Stimulated activated CD4-positive, alpha-beta T cell treated with anti-CD3 and anti-CD28 coated beads, Interleukin-4, amount 100 ng/mL, for 4 hours (primary cell): ENCODE measurements around the gene GRK6.

Experiments used
- DNase-seq, 2 experiments: peaks; one replicate each; pipeline ENCODE4 v3.0.0-alpha.2; 2020

GRK6 gene

DNA sequence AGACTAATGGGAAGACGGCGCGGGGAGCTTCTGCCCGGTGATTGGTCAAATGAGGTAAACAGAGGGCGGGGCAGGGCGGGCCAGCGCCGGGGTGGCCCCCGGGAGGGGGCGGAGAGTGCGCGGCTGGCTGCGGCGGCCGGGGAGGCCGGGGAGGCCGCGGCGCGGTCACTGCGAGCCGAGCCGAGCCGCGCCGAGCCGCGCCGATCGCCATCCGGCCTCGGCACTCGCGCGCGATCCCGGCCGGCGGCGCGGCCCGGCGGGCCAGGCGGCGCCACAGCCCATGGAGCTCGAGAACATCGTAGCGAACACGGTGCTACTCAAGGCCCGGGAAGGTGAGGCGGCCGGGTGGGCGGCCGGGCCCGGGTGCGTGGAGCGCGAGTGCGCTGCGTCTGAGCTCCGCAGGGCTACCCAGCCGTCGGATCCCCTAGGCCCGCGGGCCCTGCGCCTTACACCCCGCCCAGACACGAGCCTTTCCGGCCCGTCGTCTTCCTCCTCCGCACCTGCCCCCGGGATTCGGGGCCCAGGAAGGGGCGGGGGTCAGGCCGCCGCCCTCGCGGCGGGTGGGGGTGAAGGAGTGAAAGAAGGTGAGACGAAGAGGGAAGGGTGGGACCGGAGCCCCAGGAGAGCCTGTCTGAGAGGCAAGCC, at the start of gene GRK6:
Gene GRK6 (plus strand): TSS at position 111 of the 645 bp plus-strand sequence. CDS start 170 bp downstream, at position 281.
- DNase-seq: peak; percentile 67 to 70

DNA sequence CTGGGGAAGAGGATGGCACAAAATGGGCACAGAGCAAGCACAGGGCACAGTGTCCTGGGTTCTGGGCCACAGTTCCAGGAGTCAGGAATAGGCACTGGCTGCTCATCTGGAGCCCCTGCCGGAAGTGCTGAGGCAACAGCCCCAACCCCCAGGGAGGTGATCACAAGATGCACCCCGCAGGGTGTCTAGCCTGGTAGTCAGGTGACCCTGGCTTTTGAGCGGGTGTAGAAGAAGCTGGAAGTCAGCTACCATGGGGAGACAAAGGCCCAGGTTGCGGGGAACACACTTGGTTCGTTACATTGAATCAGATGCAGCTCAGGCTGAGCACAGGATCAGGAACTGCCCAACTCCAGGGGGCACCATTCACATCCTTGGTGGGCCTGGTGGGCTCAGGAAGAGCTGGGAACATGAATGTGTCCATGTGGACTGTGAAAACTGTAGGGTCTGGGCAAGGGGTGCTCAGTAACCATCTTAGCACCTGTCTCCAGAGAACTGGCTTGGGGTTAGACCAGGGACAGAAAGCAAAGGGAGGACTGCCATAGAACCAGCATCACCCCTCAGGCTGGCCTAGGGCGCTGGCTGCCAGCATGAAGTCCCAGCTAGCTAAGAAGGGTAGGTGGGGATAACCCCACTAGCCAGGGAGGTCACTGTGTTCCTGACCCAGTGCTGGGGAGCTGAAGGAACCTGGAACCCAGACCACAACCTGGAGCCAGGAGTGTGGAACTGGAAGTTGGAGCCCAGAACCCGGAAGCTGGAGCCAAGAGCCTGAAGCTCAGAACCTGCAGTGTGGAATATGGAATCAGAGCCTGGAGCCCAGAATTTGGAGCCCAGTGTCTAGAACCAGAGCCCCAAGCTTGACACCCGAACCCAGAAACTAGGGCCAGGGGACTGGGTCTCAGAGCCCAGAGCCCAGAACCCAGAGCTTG, 48.4 kb upstream of the GRK6 start:
- no peak for DNase-seq

DNA sequence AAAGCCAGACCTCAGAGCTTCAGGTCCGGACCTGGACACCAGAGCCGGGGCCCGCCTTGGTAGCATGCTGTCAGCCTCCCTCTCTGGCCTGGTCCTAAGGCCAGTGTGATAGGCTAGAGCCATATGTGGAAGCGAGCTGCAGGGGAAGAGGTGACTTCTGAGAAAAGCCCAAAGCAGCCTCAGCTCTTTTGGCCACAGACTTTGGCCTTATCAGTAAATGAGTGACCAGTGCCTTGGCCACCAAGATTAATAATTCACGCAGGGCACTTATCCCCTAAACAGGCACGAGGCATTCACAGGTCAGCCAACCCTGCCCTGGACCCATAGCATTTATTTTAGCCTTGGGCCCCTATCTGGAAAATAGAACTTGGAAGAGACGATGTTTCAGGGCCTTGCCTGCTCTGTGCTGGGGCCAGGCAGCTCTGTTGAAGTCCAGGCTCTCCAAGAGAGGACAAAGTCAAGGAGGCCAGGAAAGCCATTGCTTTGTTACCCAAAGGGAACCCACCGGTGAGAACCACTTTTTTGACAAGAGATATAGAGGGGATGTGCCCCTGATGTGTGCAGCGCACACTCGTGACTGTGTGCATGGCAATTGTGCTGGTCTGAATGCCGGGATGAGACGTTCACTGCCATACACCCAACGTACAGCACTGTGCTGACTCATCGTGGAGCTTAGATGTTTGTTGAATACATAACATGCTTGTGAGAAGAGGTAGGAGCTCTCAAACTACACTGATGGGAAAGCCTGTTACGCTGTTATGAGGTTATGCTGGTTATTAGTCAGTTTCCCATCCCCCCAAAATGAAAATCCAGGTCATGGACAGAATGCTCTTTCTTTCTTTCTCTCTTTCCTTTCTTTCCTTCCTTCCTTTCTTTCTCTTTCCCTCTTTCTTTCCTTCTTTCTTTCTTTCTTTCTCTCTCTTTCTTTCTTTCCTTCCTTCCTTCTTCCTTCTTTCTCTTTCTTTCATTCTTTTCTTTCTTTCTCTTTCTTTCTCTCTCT, 47.3 kb upstream of the GRK6 start:
- peak in 1 of 2 experiments; percentile 34 for DNase-seq

DNA sequence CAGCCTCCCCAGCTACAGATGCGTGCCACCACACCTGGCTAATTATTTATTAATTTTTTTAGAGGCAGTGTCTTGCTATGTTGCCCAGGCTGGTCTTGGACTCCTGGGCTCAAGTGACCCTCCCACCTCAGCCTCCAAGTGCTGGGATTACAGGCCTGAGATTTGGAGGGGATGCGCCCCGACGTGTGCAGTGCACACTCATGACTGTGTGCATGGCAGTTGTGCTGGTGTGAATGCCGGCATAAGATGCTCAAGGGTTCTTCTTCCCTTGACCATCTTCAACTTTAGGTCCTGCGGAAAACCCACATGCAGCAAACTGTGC, 45.7 kb upstream of the GRK6 start:
- DNase-seq: no peak

DNA sequence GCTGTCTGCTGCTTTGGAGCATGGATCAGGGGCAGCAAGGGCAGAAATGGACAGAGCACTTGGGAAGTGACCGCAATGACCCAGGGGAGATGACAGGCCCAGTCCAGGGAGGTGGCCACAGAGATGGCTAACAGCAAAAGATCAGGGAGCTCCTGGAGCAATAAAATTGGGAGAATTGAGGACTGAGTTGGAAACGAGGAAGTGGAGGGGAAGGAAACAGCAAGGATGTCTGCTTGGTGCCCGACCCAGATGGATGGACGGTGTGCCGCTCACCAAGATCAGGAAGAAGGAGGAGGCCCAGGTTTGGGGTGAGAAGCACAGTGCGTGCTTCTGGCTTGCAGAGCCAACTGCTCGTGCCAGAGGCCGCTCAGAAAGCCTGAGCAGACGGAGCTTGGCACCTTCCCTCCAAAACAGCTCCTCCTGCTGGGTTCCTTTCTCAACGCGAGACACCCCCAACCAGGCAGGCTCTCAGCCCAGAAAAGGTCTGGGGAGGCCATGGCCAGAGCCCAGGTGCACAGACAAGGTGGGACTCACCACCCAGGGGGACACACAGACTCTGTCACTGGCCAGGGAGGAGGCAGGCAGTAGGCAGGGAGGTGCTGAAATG, 44.0 kb upstream of the GRK6 start:
- no peak for DNase-seq

DNA sequence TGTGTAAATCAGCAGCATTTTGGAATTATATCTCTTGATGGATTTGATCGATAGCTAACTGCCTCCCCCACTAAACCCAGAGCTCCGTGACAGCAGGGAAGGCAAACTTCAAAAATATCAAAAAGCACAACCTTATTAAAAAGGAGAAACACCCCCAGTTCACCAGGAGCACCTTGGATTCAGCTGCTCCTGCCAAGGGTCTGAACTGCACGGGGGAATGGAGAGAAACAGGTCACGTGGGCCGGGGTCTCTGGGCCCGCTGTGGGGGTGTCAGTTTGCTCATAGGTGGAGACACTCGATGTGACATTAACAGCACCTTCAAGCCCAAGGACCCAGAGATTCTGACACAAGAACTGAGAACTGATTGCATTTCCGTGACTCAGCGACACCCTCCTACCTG, 43.3 kb upstream of the GRK6 start:
- DNase-seq: no peak

DNA sequence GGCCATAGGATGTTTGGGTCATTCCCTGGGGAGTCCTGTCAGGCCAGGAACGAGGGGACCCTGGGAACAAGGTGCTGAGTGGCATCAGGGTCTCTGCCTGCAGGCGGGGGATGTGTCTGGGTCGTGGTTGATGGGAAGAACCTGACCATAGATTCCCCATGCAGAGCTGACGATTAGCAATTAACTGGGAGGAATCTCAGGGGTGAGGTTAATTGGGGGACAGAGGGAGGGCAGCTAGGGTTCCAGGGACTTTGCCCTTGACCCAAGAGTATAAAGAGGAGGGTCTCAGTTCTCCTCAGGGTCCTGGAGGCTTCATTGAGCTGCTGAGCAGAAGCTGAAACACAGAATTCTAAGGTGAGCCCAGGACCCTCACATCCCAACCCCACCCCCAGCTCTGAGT, 42.3 kb upstream of the GRK6 start, which contains the start of gene SLC34A1:
Gene SLC34A1 (plus strand): TSS at position 301 of the 400 bp plus-strand sequence. CDS start 1,308 bp downstream, outside the sequence.
- DNase-seq: no peak

DNA sequence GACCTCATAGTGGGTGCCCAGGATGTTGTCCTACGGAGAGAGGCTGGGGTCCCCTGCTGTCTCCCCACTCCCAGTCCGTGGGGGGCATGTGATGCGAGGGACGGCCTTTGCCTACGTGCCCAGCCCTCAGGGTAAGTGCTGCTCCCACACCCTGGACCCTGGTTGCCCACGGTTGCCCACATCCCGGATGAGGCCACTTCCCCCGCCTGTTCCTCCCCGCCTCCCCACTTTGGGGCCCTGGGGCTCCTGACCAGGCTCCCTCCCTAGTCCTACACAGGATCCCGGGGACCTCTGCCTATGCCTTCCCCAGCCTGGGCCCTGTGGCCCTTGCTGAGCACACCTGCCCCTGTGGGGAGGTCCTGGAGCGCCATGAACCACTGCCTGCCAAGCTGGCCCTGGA, 40.8 kb upstream of the GRK6 start:
- DNase-seq: no peak

DNA sequence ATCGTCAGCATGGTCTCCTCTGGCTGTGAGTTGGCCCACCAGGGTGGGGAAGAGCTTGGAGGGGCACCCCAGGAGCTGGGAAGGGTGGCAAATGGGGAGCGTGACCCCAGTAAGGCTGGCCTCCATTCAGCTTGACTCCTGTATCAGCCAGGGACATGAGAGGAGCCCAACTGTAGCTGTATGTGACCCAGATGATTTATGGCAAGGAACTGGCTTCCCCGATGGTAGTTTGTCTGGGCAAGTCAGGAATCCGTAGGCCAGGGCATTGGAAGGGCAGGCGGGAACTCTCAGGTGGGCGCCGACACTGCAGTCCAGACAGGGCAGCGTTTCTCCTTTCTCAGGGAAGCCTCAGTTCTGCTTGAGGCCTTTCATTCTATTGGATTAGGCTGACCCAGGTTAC, 39.9 kb upstream of the GRK6 start:
- no peak for DNase-seq

DNA sequence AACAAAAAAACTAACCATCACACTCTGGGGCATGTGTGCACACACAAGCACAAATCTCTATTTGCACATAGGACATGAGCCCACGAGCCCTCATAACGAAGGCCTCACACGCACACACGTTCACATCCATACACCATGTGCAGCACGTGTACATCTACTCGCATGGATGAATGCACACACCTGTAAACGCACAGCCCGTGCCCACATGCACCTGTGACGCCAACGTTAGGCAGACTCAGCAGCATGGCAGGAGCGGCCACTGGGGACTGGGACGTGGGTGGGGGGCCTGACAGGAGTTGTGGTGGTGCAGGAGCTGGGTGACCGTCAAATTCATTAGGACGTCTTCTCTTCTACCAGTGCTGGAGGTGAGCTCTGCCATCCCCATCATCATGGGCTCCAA, 39.1 kb upstream of the GRK6 start:
- no peak for DNase-seq

DNA sequence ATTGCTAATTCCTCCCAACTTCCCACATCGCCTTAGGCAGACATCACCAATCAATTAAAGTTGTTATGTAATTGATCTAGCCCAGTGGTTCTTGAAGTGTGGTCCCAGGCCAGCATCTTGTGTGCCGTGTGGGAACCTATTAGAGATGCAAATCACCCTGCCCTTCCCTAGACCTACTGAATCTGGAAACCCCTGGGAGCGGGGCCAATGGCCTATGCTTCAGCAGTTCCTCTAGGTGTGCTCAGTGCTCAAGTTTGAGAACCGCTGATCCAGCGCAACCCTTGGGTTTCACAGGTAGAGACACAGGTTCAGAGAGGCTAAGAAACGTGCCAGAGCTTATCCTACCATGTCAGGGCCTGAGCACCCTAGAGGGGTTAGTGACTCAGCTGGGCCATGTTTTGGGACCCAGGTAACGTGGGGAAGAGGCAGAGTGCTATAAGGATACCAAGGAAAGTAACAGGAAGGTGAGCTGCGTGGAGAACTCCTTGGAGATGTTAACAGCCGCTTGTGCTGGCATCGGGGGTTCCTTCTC, 37.9 kb upstream of the GRK6 start:
- DNase-seq: no peak

DNA sequence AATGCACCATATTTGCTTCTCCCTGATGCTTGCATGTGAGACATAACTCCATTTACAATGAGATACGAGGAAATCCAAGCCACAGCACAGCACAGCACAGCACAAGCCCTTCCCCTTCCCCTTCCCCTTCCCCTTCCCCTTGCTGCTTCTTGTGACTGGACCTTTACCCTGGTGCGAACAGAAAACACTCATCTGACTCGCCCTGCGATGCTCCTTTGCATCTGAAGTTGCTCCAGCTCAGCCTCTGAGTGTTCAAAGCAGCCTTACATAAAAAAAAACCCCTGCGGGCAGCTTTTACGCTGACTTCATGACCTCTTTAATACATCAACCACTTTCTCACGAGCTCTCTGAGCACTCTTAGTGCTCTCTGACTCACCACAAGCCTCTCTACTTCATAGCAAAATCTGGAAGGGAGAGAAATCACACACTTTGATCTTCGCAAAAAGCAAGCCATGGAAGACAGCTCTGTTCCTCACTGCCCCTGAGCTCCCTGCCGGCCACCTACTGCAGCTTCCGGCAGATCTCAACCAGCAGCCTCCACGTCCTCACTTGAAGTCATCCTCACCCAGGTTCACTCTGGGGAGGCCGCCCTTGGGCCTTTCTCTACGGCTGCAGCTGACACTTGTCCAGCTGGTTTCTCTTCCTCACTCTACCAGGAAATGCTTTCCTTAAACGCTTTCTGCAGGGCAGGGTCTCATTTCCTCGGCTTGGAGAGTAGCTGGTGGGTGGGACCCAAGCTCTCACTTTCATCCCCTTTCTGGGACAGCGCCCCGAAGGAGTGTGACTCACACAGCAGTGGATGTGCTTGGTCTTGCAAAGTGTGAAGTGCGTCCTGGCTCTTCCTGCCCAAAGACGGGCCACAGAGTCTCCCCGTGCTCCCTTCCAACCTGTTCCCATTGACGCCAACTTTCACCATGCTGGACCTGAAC, 37.0 kb upstream of the GRK6 start:
- peak in 1 of 2 experiments; percentile 56 for DNase-seq

DNA sequence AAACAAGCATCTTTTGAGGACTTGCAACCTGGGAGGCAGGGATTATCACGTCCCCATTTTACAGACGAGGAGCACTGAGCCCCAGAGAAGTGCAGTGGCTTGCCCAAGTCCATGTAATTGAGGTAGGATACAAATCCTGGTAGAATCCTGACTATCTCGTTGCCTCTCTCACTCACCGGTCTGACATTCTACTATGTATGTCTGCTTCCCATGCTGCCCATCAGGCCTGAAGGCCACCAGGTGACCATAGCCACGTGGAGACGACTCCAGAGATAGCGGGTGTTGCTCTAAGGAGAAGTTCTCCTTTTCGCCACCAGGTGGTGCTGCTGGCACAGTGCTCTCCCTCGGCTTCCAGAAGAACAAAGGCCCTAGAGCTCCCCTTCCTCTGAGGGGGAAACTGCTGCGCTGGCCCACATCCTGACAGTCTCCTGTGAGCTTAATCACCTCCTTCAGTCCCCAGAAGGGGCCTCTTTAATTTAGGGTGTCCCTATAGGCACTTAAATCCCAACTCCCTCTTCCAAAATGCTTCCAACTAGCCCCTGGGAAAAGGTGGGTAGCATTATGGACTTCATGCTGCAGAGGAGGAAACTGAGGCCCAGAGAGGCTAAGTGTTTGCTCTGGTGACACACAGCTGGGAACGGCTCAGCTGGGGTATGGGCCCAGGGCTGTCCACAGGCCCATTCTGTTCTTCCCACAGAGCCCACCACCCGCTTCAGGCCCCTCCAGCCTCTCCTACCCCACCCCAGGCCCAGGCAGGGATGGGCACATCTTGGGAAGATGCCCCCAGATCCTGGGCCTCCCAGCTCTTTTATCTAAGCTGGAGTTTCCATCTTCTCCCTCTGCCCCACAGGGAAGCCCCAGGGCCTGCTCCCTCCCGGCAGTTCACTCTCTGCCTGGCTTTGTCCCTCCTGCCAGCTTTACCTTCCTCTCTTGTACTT, 35.8 kb upstream of the GRK6 start:
- DNase-seq: peak; percentile 81 to 83

DNA sequence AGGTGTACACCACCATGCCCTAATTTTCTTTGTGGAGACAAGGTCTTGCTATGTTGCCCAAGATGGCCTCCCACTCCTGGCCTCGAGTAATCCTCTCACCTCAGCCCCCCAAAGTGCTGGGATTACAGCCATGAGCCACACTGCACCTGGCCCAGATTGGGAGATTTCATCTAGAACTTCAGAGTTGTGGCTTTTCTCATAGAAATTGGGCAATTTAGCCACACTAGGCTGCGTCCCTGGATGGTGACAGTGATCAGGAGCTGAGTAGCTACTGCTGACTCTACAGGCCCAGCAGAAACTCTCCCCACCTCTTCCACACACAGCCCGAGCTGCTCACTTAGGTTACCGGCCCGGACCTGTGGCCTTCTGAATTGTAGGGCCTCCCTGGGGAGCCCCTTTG, 33.7 kb upstream of the GRK6 start:
- DNase-seq: no peak

DNA sequence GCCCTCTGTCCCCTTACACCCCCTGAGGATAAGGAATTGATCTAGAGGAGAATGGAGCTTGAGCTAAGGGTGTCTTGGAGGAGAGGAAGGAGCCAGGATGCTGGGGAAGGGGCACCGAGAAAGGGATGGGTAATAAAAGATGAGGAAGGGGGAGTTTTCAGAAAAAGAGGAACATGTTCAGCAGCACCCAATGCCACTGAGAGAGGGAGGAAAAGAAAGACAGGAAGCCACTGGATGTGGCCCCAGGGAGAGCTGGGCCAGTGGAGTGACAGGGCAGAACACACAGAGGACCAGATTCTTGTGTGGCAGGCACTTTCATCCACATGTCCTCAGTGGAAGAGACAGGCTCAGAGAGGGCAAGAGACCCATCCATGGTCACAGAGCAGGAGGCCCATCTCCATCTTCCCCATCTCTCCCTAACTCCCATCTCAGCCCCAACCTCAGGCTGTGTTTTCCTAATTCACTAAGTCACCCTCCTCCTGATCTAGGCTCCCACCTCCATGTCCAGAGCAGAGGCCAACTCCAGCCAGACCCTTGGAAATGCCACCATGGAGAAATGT, 33.2 kb upstream of the GRK6 start:
- DNase-seq: no peak

DNA sequence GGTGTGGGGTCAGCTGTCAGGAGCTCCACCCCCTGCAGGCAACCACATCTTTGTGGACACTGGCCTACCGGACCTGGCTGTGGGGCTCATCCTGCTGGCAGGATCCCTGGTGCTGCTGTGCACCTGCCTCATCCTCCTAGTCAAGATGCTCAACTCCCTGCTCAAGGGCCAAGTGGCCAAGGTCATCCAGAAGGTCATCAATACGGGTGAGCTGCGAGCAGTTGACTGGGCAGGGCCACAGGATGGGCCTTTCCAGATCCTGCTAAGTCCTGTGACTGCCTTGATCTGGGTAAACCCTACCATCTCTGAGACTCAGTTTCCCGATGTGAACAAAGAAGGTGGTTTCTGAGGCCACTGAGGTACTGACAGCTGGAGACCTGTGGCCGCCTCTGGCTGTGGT, 32.5 kb upstream of the GRK6 start:
- DNase-seq: no peak

DNA sequence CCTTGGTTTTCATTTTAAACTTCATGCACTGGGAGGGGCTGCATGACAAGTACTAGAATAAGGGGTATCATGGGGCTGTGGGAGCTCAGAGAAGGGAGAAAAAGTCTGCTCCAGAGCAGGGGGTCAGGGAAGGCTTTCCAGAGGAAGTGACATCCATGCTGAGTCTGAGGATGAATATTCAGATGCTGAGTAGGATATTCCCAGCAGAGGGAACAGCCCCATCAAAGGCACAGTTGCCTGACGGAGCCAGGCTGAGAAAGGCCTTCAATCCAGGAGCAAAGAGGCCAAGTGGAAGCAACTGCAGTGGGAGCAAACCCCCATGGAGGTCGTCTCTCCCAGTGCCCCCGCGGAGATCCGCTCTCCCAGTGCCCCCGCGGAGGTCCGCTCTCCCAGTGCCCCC, 30.4 kb upstream of the GRK6 start:
- DNase-seq: no peak

DNA sequence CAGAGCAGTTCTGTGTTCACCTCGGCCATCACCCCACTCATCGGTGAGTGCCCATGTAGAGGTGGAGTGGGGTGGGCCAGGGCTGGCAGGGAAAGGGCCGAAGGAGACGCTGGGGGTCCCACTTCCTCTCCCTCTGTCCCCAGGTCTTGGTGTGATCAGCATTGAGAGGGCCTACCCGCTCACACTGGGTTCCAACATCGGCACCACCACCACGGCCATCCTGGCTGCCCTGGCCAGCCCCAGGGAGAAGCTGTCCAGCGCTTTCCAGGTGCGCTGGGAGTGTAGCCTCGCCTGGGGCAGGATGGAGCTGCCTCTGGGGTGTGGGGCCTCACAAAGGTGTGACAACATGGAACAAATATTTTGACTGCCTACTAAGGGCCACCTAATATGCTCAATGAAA, 29.7 kb upstream of the GRK6 start:
- DNase-seq: no peak

DNA sequence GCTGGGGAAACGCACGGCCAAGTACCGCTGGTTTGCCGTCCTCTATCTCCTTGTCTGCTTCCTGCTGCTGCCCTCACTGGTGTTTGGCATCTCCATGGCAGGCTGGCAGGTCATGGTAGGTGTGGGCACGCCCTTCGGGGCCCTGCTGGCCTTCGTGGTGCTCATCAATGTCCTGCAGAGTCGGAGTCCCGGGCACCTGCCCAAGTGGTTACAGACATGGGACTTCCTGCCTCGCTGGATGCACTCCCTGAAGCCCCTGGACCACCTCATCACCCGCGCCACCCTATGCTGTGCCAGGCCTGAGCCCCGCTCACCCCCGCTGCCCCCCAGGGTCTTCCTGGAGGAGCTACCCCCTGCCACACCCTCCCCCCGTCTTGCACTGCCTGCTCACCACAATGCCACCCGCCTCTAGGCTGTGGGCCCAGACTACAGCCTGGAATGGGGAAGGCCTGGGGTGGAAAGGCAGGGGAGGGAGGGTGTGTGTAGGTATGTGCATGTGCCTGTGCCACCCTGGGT, 28.5 kb upstream of the GRK6 start:
- no peak for DNase-seq
